C4-2B (cell line): ENCODE measurements around the gene DOCK3.

Experiments used
- H3K27ac ChIP-seq: fragments of 450-650 bp; 2 replicates; pipeline ENCODE4 v1.5.1; 2017
- CTCF ChIP-seq: fragments of 450-650 bp; conservative IDR thresholded peaks from 2 replicates; pipeline ENCODE4 v1.5.1; 2017; ENCODE audit warnings: mild to moderate bottlenecking
- ZFX ChIP-seq: fragments of 450-650 bp; IDR thresholded peaks from 2 replicates; pipeline ENCODE4 v1.6.1; 2017

Gene DOCK3

DNA sequence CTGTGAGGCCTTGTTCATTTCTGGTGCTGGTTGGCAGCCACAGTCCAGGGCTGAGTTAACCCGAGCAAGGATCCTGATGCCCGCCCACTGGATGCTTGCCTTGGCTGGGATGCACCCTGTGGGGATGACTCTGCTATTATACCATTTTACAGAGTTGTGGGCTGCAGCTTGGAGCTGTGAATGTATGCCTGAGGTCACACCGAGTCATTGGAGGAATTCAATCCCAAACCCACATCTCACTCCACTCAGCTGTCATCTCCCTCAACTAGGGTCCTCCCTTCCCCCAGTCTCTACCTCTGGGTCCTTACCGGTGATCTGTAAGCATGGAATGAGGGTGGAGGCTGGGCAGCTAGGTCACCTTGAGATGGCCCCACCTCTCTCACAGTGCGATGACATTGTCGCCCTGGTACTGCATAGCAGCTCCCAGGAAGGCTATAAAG, 35.7 kb upstream of the DOCK3 start:
- H3K27ac ChIP-seq, result no peak overlapping the region
- no peak for TF ChIP-seq CTCF
- TF ChIP-seq ZFX, result no peak

DNA sequence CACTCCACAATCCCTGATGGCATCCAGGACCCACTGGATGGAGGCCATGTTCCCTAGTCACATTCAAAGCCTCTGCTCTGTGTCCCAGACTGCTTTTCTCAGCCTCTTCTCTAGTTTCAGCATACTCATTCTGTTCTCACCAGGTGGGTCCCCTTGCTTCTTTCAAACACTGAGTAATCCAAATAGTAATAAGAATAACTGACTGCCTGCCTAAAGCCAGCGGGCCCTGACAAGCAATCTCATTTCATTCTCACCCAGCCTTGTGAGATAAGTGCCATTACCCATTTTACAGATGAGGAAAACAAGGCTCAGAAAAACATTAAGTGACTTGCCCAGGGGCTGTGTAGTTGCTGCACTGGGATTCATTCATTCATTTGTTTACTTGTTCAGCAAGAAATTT, 32.3 kb upstream of the DOCK3 start:
- TF ChIP-seq CTCF, result no peak
- no peak for TF ChIP-seq ZFX
- H3K27ac ChIP-seq, result no peak overlapping the region

DNA sequence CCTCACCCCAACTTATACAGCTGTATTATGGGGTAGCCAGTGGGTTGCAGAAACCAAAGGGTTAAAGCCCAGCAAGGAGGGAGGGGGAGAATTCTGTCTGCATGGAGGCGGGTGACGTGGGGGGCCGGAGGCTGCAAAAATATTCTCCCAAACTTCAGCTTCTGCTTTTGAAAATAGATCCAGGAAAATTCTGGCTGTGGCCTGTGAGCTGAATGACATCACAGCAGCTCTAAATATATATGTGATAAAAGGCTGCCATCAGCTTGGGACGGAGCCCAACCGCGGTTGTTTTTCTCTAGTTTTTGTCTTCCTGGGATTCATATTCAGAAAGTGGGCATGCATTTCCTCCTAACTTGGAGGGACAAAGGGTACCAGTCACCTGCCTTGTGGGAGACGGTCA, 30.2 kb upstream of the DOCK3 start:
- no peak for TF ChIP-seq ZFX
- TF ChIP-seq CTCF, result no peak
- H3K27ac ChIP-seq, result no peak overlapping the region

- TF ChIP-seq CTCF, result no peak
- H3K27ac ChIP-seq, result no peak overlapping the region
Measured at GRCh38 chr3:50645378-50645777, 29.3 kb upstream of the DOCK3 start.

DNA sequence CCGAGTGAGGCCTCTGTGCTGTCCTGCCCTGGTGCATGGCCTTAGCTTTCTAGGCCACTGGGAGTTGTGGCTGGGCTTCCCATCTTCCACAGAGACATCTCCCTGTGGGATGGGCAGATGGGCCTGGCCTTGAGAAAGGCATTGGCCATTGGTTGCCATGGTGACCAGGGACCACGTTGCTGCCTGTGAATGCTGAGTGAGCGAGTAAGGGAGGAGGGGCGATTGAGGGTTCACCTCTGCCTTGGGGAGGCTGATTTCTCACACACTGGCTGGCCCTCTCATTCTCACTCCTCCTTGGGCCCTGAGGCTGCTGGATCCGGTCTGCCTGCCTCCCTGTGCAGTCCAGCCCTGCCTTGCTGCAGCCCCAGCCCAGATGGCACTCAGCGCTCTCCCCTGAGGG, 26.4 kb upstream of the DOCK3 start:
- TF ChIP-seq CTCF, result no peak
- no peak for TF ChIP-seq ZFX
- no peak overlapping the region for H3K27ac ChIP-seq

- TF ChIP-seq CTCF (no peak), ZFX (no peak)
- H3K27ac ChIP-seq, result no peak overlapping the region
Measured at GRCh38 chr3:50648944-50649343, 25.8 kb upstream of the DOCK3 start.

- TF ChIP-seq CTCF, result no peak
- TF ChIP-seq ZFX, result no peak
- H3K27ac ChIP-seq, result no peak overlapping the region
Measured at GRCh38 chr3:50649451-50649931, 25.2 kb upstream of the DOCK3 start.
